B cell (primary cell): ENCODE measurements around the gene CADM1. TPM values are rescaled to one million over a fixed set of nuclear protein-coding genes. Genes with fewer than 3 reads are reported as not detected.

Experiments
- ATAC-seq: fragments of 200-7000 bp; cut with Tn5 transposase; one replicate; pipeline ENCODE4 v1.10.0; 2021; ENCODE audit warnings: low read depth, mild to moderate bottlenecking, moderate number of reproducible peaks, moderate library complexity
- CTCF ChIA-PET: fragments of 350-600 bp; sonication (Branson Sonifier 250); formaldehyde crosslinking; loops from one replicate; lab custom pipeline; 2021; ENCODE audit warnings: antibody characterized with exemption, inconsistent platforms; lab: Charles Lee
- POLR2A ChIA-PET: fragments of 350-600 bp; sonication (Branson Sonifier 250); formaldehyde crosslinking; loops from one replicate; lab custom pipeline; 2021; ENCODE audit warnings: antibody characterized with exemption; lab: Charles Lee
- DNase-seq: peaks from one replicate; pipeline ENCODE4 v3.0.0; 2013
- H2AFZ ChIP-seq: 2 replicates; pipeline ENCODE4 v1.6.1; 2012; ENCODE audit warnings: mild to moderate bottlenecking, low read depth, low read length; ENCODE audit not compliant: insufficient read depth, poor library complexity, severe bottlenecking
- H3K27ac ChIP-seq, 2 donors: 1 replicate in 1 of 2; 2 replicates in 1 of 2; pipeline ENCODE4 v1.5.1; 2012 to 2013; ENCODE audit warnings: low read length in 2 of 2, mild to moderate bottlenecking in 2 of 2, moderate library complexity in 1 of 2
- H3K27me3 ChIP-seq, 4 experiments: fragments of 200-600 bp in 1 of 4; sonication (generic) in 1 of 4; replicated peaks in 1 of 4; 1 replicate in 2 of 4; 2 replicates in 2 of 4; pipeline versions ENCODE4 v1.6.1 to v1.7.0; 2013 to 2016; ENCODE audit warnings: low read length in 3 of 4, mild to moderate bottlenecking in 2 of 4, mixed read lengths in 1 of 4, moderate library complexity in 1 of 4; ENCODE audit not compliant: insufficient read depth in 4 of 4, control insufficient read depth in 3 of 4; ENCODE audit errors: control extremely low read depth in 1 of 4
- H3K36me3 ChIP-seq, 2 experiments: replicated peaks in 1 of 2; 1 replicate in 1 of 2; 2 replicates in 1 of 2; pipeline versions ENCODE4 v1.6.1 to v1.7.1; 2013; ENCODE audit warnings: low read length in 1 of 2; ENCODE audit not compliant: insufficient read depth in 2 of 2, control insufficient read depth in 1 of 2; ENCODE audit errors: control extremely low read depth in 1 of 2, extremely low read depth in 1 of 2
- H3K4me1 ChIP-seq, 2 donors: fragments of 200-600 bp in 1 of 2; sonication (generic) in 1 of 2; 1 replicate in 1 of 2; 2 replicates in 1 of 2; pipeline versions ENCODE4 v1.5.1 to v1.6.1; 2013 to 2017; ENCODE audit warnings: low read length in 2 of 2; ENCODE audit not compliant: control insufficient read depth in 2 of 2, insufficient read depth in 2 of 2
- H3K4me2 ChIP-seq: replicated peaks from 2 replicates; pipeline ENCODE3; 2012; ENCODE audit warnings: mild to moderate bottlenecking, low read depth, low read length; ENCODE audit not compliant: poor library complexity, severe bottlenecking
- H3K4me3 ChIP-seq, 5 experiments: fragments of 200-600 bp in 1 of 5; sonication (generic) in 1 of 5; 1 replicate in 3 of 5; 2 replicates in 2 of 5; pipeline versions ENCODE4 v1.5.1 to v1.7.0; 2011 to 2016; ENCODE audit warnings: low read length in 4 of 5, mild to moderate bottlenecking in 4 of 5, low read depth in 2 of 5, control low read depth in 1 of 5, moderate library complexity in 1 of 5; ENCODE audit not compliant: insufficient read depth in 1 of 5; ENCODE audit errors: control extremely low read depth in 1 of 5, extremely low read depth in 1 of 5
- H3K79me2 ChIP-seq: fragments of 200-600 bp; sonication (generic); one replicate; pipeline ENCODE4 v1.6.0; 2016; ENCODE audit warnings: low read length; ENCODE audit not compliant: control insufficient read depth, insufficient read depth
- H3K9ac ChIP-seq: fragments of 200-600 bp; sonication (generic); 2 replicates; pipeline ENCODE4 v1.6.1; 2017; ENCODE audit warnings: mild to moderate bottlenecking, low read length, moderate library complexity
- H3K9me3 ChIP-seq, 3 donors: one replicate each; pipeline versions ENCODE4 v1.6.1 to v1.7.1; 2013; ENCODE audit warnings: low read length in 2 of 3; ENCODE audit not compliant: control insufficient read depth in 2 of 3, insufficient read depth in 1 of 3; ENCODE audit errors: control extremely low read depth in 1 of 3
- H4K20me1 ChIP-seq: 2 replicates; pipeline ENCODE4 v1.6.0; 2012; ENCODE audit warnings: mild to moderate bottlenecking, low read length; ENCODE audit not compliant: insufficient read depth, control insufficient read depth, poor library complexity, severe bottlenecking
- H3K27ac Mint-ChIP-seq: one replicate; pipeline ENCODE4 v1.8.0; 2021; ENCODE audit warnings: mixed read lengths
- H3K27me3 Mint-ChIP-seq: one replicate; pipeline ENCODE4 v1.8.0; 2021; ENCODE audit warnings: mixed read lengths
- H3K4me1 Mint-ChIP-seq: one replicate; pipeline ENCODE4 v1.8.0; 2021; ENCODE audit warnings: mixed read lengths
- H3K4me3 Mint-ChIP-seq: one replicate; pipeline ENCODE4 v1.8.0; 2021; ENCODE audit warnings: mixed read lengths
- H3K9me3 Mint-ChIP-seq: one replicate; pipeline ENCODE4 v1.8.0; 2022; ENCODE audit warnings: mixed read lengths; ENCODE audit not compliant: insufficient read depth
- CTCF ChIP-seq: fragments of 200-600 bp; IDR thresholded peaks from one replicate; pipeline ENCODE4 v1.8.0; 2022; ENCODE audit warnings: antibody characterized with exemption, mild to moderate bottlenecking
- EZH2 ChIP-seq: IDR thresholded peaks from 2 replicates; pipeline ENCODE4 v1.6.1; 2012; ENCODE audit warnings: borderline replicate concordance, low read depth, mild to moderate bottlenecking, moderate library complexity, low read length; ENCODE audit not compliant: insufficient read depth, poor library complexity, severe bottlenecking
- WGBS: methylation state at CpG from one replicate; pipeline ENCODE4 v1.1.5; 2013; ENCODE audit warnings: missing lambda C conversion rate; ENCODE audit not compliant: insufficient coverage; 5-methylcytosine and 5-hydroxymethylcytosine counted together
- intact Hi-C: fragments of 100-400 bp; cut with micrococcal nuclease; formaldehyde crosslinking; loops from one replicate; pipeline ENCODE4 v1.10.0; 2022
- polyA plus RNA-seq: library from polyadenylated mRNA; depleted of rRNA; stranded (reverse); fragments of >200 nt; gene quantifications from 2 replicates; pipeline ENCODE4 v1.2.3, GENCODE V29; 2012
- total RNA-seq, 2 donors: library from RNA; stranded (reverse); fragments of 120-200 nt in 1 of 2; gene quantifications; 1 replicate in 1 of 2; 2 replicates in 1 of 2; pipeline versions ENCODE4 v1.2.3 to v1.2.4, GENCODE V29; 2013 to 2022

The CADM1 gene
- total and polyA plus RNA-seq, 2 donors (not counting 1 experiment from before 2014, with no cell fraction given) = 0.43 to 0.49 TPM

GRCh38 chr11:115263799-115264656 lies 240.2 kb downstream of the CADM1 start:
- no peaks in the 10 kb centered on the region for H4K20me1 ChIP-seq
- Mint-ChIP-seq H3K4me3 (no peak overlapping the region), H3K27me3 (no peaks in the 10 kb centered on the region), H3K27ac (no peak overlapping the region), H3K4me1 (no peaks in the 10 kb centered on the region), H3K9me3 (no peaks in the 10 kb centered on the region)
- no peak overlapping the region for H3K9ac ChIP-seq
- POLR2A ChIA-PET = no interaction called here
- H2AFZ ChIP-seq = no peak overlapping the region
- intact Hi-C loops = no loop called here
- DNase-seq (no peak), ATAC-seq (no peak)
- WGBS = no CpG with 5 or more reads among the region's 5 CpGs
- H3K4me3 ChIP-seq = no peak overlapping the region
- CTCF ChIA-PET = no interaction called here
- TF ChIP-seq CTCF (no peak), EZH2 (no peak)
- no peaks in the 10 kb centered on the region for H3K4me1 ChIP-seq
- no peaks in the 10 kb centered on the region for H3K79me2 ChIP-seq
- no peaks in the 10 kb centered on the region for H3K27me3 ChIP-seq
- H3K36me3 ChIP-seq = no peaks in the 10 kb centered on the region
- no peak overlapping the region for H3K4me2 ChIP-seq
- H3K9me3 ChIP-seq = no peaks in the 10 kb centered on the region
- no peak overlapping the region for H3K27ac ChIP-seq

GRCh38 chr11:115258216-115258615 lies 246.0 kb downstream of the CADM1 start:
- Mint-ChIP-seq H3K4me3 (no peak overlapping the region), H3K27ac (no peak overlapping the region), H3K9me3 (no peaks in the 10 kb centered on the region), H3K4me1 (peaks cover 12% of the 10 kb centered on the region), H3K27me3 (no peaks in the 10 kb centered on the region)
- no peak overlapping the region for H3K4me2 ChIP-seq
- TF ChIP-seq CTCF (no peak), EZH2 (no peak)
- ChIA-PET POLR2A (no interaction called here), CTCF (no interaction called here)
- H3K27me3 ChIP-seq = no peaks in the 10 kb centered on the region
- peaks cover 0 to 9% of the 10 kb centered on the region in 2 donors for H3K4me1 ChIP-seq
- H3K4me3 ChIP-seq = no peak overlapping the region
- no peak overlapping the region for H2AFZ ChIP-seq
- H3K27ac ChIP-seq = no peak overlapping the region
- H3K9me3 ChIP-seq = no peaks in the 10 kb centered on the region
- H3K9ac ChIP-seq = no peak overlapping the region
- intact Hi-C loops = no loop called here
- DNase-seq = no peak
- no peaks in the 10 kb centered on the region for H3K79me2 ChIP-seq
- no peaks in the 10 kb centered on the region for H4K20me1 ChIP-seq
- no peaks in the 10 kb centered on the region for H3K36me3 ChIP-seq
- WGBS = 100% methylated on average over 3 of the region's 5 CpGs
- no peak for ATAC-seq
